Measurements from ENCODE around the gene PHOSPHO2.

- no peak for TF ChIP-seq KLF16 (IDR thresholded peaks at IDR 0.05)
- no peak for TF ChIP-seq ZNF76 (CRISPR knock-in tag; IDR thresholded peaks at IDR 0.05; ENCODE audit: borderline replicate concordance)
- TF ChIP-seq, protein P1, sequence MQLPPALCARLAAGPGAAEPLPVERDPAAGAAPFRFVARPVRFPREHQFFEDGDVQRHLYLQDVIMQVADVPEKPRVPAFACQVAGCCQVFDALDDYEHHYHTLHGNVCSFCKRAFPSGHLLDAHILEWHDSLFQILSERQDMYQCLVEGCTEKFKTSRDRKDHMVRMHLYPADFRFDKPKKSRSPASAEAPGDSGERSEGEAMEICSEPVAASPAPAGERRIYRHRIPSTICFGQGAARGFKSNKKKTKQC (CRISPR knock-in tag; IDR thresholded peaks at IDR 0.05) = no peak
- TF ChIP-seq CTCF (IDR thresholded peaks at IDR 0.05 in 2 of 3, conservative IDR thresholded peaks at IDR 0.05 in 1 of 3; ENCODE audit: insufficient read depth in 2 of 3, low read depth in 1 of 3, low read length in 3 of 3) = no peak
These were observed 18.5 kb downstream of the PHOSPHO2 start for GRCh38 chr2:169712791-169713227.
